HG03045 (cell line): ENCODE measurements around the gene LST1.
A peak's percentile ranks its signal among the peaks of the same experiment; 100 is the strongest.

Experiments used
- ATAC-seq: cut with Tn5 transposase; IDR thresholded peaks from one replicate; pipeline ENCODE4 v1.9.1; 2021; ENCODE audit warnings: mild to moderate bottlenecking, moderate library complexity; ENCODE audit not compliant: unreplicated experiment

LST1 gene

GRCh38 chr6:31619805-31620585 is 33.9 kb downstream of the LST1 start:
- ATAC-seq, result peak; percentile 84

- peak; percentile 62 for ATAC-seq
These were observed 34.7 kb downstream of the LST1 start, which contains the start of gene PRRC2A for GRCh38 chr6:31620586-31621319. Gene PRRC2A (plus strand): TSS chr6:31620715. CDS start chr6:31622790, 2,075 bp downstream.

GRCh38 chr6:31621320-31621939 is 35.4 kb downstream of the LST1 start:
- ATAC-seq, result no peak

- no peak for ATAC-seq
These were observed 35.9 kb downstream of the LST1 start for GRCh38 chr6:31621991-31622390.

- ATAC-seq, result no peak
These were observed 36.6 kb downstream of the LST1 start for GRCh38 chr6:31622684-31623091.

GRCh38 chr6:31624070-31624469 is 38.0 kb downstream of the LST1 start:
- ATAC-seq, result no peak

- ATAC-seq, result no peak
These were observed 40.9 kb downstream of the LST1 start for GRCh38 chr6:31626952-31627351.

- no peak for ATAC-seq
These were observed 41.7 kb downstream of the LST1 start for GRCh38 chr6:31627690-31628287.

- ATAC-seq, result no peak
These were observed 42.9 kb downstream of the LST1 start for GRCh38 chr6:31629014-31629413.

- ATAC-seq, result no peak
These were observed 44.3 kb downstream of the LST1 start for GRCh38 chr6:31630177-31630934.

GRCh38 chr6:31631209-31631608 is 45.1 kb downstream of the LST1 start:
- no peak for ATAC-seq

GRCh38 chr6:31631681-31632278 is 45.7 kb downstream of the LST1 start:
- ATAC-seq, result no peak

- no peak for ATAC-seq
These were observed 46.3 kb downstream of the LST1 start for GRCh38 chr6:31632279-31632946.

- no peak for ATAC-seq
These were observed 47.4 kb downstream of the LST1 start for GRCh38 chr6:31633447-31633846.

GRCh38 chr6:31634131-31634530 is 48.1 kb downstream of the LST1 start:
- ATAC-seq, result no peak

GRCh38 chr6:31634969-31635575 is 49.0 kb downstream of the LST1 start:
- no peak for ATAC-seq

GRCh38 chr6:31636698-31637596 is 50.9 kb downstream of the LST1 start:
- ATAC-seq, result no peak
